Spinal cord (tissue), 10 donors: ENCODE data around the gene AOAH. TPM values are rescaled to one million over a fixed set of nuclear protein-coding genes. Genes with fewer than 3 reads are reported as not detected.

ENCODE experiments used
- DNase-seq, 6 donors: peaks; one replicate each; pipeline versions ENCODE4 v3.0.0 to v3.0.0-alpha.2; 2013 to 2015; ENCODE audit warnings: low spot score in 6 of 6, low read depth in 4 of 6
- H3K27ac ChIP-seq: one replicate; pipeline ENCODE4 v1.5.1; 2013; ENCODE audit warnings: low read depth, low read length, control low read depth
- H3K27me3 ChIP-seq: one replicate; pipeline ENCODE4 v1.6.1; 2013; ENCODE audit warnings: low read length; ENCODE audit not compliant: control insufficient read depth, insufficient read depth
- H3K36me3 ChIP-seq: one replicate; pipeline ENCODE4 v1.6.1; 2013; ENCODE audit warnings: low read length; ENCODE audit not compliant: control insufficient read depth, insufficient read depth
- H3K4me1 ChIP-seq: one replicate; pipeline ENCODE4 v1.6.1; 2013; ENCODE audit warnings: low read length; ENCODE audit not compliant: control insufficient read depth, insufficient read depth
- H3K4me3 ChIP-seq: one replicate; pipeline ENCODE4 v1.5.1; 2013; ENCODE audit warnings: low read depth, low read length, control low read depth
- H3K9me3 ChIP-seq: one replicate; pipeline ENCODE4 v1.6.1; 2013; ENCODE audit warnings: low read length; ENCODE audit not compliant: control insufficient read depth, insufficient read depth
- WGBS: methylation state at CpG from one replicate; pipeline ENCODE4 v1.1.5; 2013; ENCODE audit warnings: missing lambda C conversion rate; ENCODE audit not compliant: insufficient coverage; 5-methylcytosine and 5-hydroxymethylcytosine counted together
- polyA plus RNA-seq, 2 donors: library from polyadenylated mRNA; unstranded; fragments of 120-200 nt; gene quantifications; one replicate each; pipeline ENCODE4 v1.2.1, GENCODE V29; 2013; ENCODE audit not compliant: insufficient read length in 2 of 2
- total RNA-seq, 2 donors: library from RNA; depleted of rRNA in 1 of 2; stranded (reverse); fragments of 120-200 nt in 1 of 2; fragments of >200 nt in 1 of 2; gene quantifications; one replicate each; pipeline versions ENCODE4 v1.2.3 to v1.2.4, GENCODE V29; 2013 to 2014
- donor health status: healthy.

Gene AOAH
- total and polyA plus RNA-seq, 4 donors, result 4.2 to 8.1 (median 5.3) TPM

GRCh38 chr7:36755484-36755883 is 31.2 kb upstream of the AOAH start:
- Histone ChIP-seq H3K36me3 (no peaks in the 10 kb centered on the region), H3K4me3 (no peak overlapping the region), H3K27me3 (no peaks in the 10 kb centered on the region), H3K27ac (no peak overlapping the region), H3K4me1 (no peaks in the 10 kb centered on the region), H3K9me3 (no peaks in the 10 kb centered on the region)
- no peak for DNase-seq
- WGBS, result 93% methylated on average over 3 of the region's 8 CpGs

GRCh38 chr7:36752026-36752711 is 27.9 kb upstream of the AOAH start:
- Histone ChIP-seq H3K9me3 (no peaks in the 10 kb centered on the region), H3K27me3 (no peaks in the 10 kb centered on the region), H3K4me3 (no peak overlapping the region), H3K27ac (no peak overlapping the region), H3K4me1 (no peaks in the 10 kb centered on the region), H3K36me3 (no peaks in the 10 kb centered on the region)
- WGBS, result 50% methylated on average over 1 of the region's 2 CpGs
- DNase-seq, result no peak

- Histone ChIP-seq H3K27me3 (no peaks in the 10 kb centered on the region), H3K4me1 (no peaks in the 10 kb centered on the region), H3K9me3 (no peaks in the 10 kb centered on the region), H3K36me3 (no peaks in the 10 kb centered on the region), H3K27ac (no peak overlapping the region), H3K4me3 (no peak overlapping the region)
- DNase-seq, result no peak
- 93% methylated on average over 4 of the region's 5 CpGs for WGBS
Observed at GRCh38 chr7:36750451-36750850, 26.2 kb upstream of the AOAH start.

- Histone ChIP-seq H3K36me3 (no peaks in the 10 kb centered on the region), H3K27ac (no peak overlapping the region), H3K4me3 (no peak overlapping the region), H3K4me1 (no peaks in the 10 kb centered on the region), H3K9me3 (no peaks in the 10 kb centered on the region), H3K27me3 (no peaks in the 10 kb centered on the region)
- WGBS, result no CpG with 5 or more reads among the region's 2 CpGs
- no peak for DNase-seq
Observed at GRCh38 chr7:36749282-36749960, 25.1 kb upstream of the AOAH start.

GRCh38 chr7:36748017-36748487 is 23.8 kb upstream of the AOAH start:
- WGBS, result 100% methylated on average over 1 of the region's 7 CpGs
- Histone ChIP-seq H3K4me3 (no peak overlapping the region), H3K9me3 (no peaks in the 10 kb centered on the region), H3K36me3 (no peaks in the 10 kb centered on the region), H3K27ac (no peak overlapping the region), H3K4me1 (no peaks in the 10 kb centered on the region), H3K27me3 (no peaks in the 10 kb centered on the region)
- DNase-seq, result no peak

GRCh38 chr7:36747280-36748016 is 23.2 kb upstream of the AOAH start:
- H3K4me1 ChIP-seq, result no peaks in the 10 kb centered on the region
- H3K4me3 ChIP-seq, result no peak overlapping the region
- no peaks in the 10 kb centered on the region for H3K9me3 ChIP-seq
- WGBS, result 86% methylated on average over 3 of the region's 4 CpGs
- DNase-seq, result peak in 1 of 6 donors; percentile 22
- H3K27ac ChIP-seq, result no peak overlapping the region
- no peaks in the 10 kb centered on the region for H3K36me3 ChIP-seq
- no peaks in the 10 kb centered on the region for H3K27me3 ChIP-seq

- H3K9me3 ChIP-seq, result no peaks in the 10 kb centered on the region
- H3K4me3 ChIP-seq, result no peak overlapping the region
- 89% methylated on average over 5 of the region's 5 CpGs for WGBS
- H3K36me3 ChIP-seq, result no peaks in the 10 kb centered on the region
- no peak for DNase-seq
- no peaks in the 10 kb centered on the region for H3K4me1 ChIP-seq
- H3K27ac ChIP-seq, result no peak overlapping the region
- H3K27me3 ChIP-seq, result no peaks in the 10 kb centered on the region
Observed at GRCh38 chr7:36746347-36746746, 22.1 kb upstream of the AOAH start.

- Histone ChIP-seq H3K9me3 (no peaks in the 10 kb centered on the region), H3K27ac (no peak overlapping the region), H3K36me3 (no peaks in the 10 kb centered on the region), H3K27me3 (no peaks in the 10 kb centered on the region), H3K4me1 (no peaks in the 10 kb centered on the region), H3K4me3 (no peak overlapping the region)
- 95% methylated on average over 3 of the region's 6 CpGs for WGBS
- peak in 1 of 6 donors; percentile 15 for DNase-seq
Observed at GRCh38 chr7:36742911-36743775, 18.8 kb upstream of the AOAH start.

- H3K9me3 ChIP-seq, result no peaks in the 10 kb centered on the region
- H3K4me3 ChIP-seq, result no peak overlapping the region
- no peaks in the 10 kb centered on the region for H3K36me3 ChIP-seq
- DNase-seq, result no peak
- H3K27me3 ChIP-seq, result no peaks in the 10 kb centered on the region
- H3K27ac ChIP-seq, result no peak overlapping the region
- no CpG with 5 or more reads among the region's 3 CpGs for WGBS
- H3K4me1 ChIP-seq, result no peaks in the 10 kb centered on the region
Observed at GRCh38 chr7:36741866-36742265, 17.6 kb upstream of the AOAH start.
